LNCAP (cell line): Measurements from ENCODE around the gene TDRD1.

Source experiments
- CTCF ChIP-seq: fragments of 450-650 bp; IDR thresholded peaks from 2 replicates; pipeline ENCODE4 v1.5.1; 2017; ENCODE audit warnings: mild to moderate bottlenecking

Gene TDRD1

GRCh38 chr10:114259824-114260223 is 80.7 kb downstream of the TDRD1 start:
- TF ChIP-seq CTCF = no peak

GRCh38 chr10:114260366-114260765 is 81.2 kb downstream of the TDRD1 start:
- no peak for TF ChIP-seq CTCF

- TF ChIP-seq CTCF = no peak
These were observed 81.9 kb downstream of the TDRD1 start for GRCh38 chr10:114261076-114261475.

- no peak for TF ChIP-seq CTCF
These were observed 83.3 kb downstream of the TDRD1 start for GRCh38 chr10:114262496-114262895.

- TF ChIP-seq CTCF = no peak
These were observed 86.4 kb downstream of the TDRD1 start for GRCh38 chr10:114265392-114266053.

- TF ChIP-seq CTCF = no peak
These were observed 87.4 kb downstream of the TDRD1 start for GRCh38 chr10:114266521-114266920.

- TF ChIP-seq CTCF = no peak
These were observed 92.1 kb downstream of the TDRD1 start for GRCh38 chr10:114271075-114271778.
